ENCODE measurements around the gene PTPRN2.

The PTPRN2 gene

GRCh38 chr7:157772486-157773130 is 815.0 kb downstream of the PTPRN2 start:
- no peak for FAIRE-seq

- FAIRE-seq, result no peak
These were observed 815.9 kb downstream of the PTPRN2 start for GRCh38 chr7:157771689-157772088.

- FAIRE-seq, result no peak
These were observed 816.8 kb downstream of the PTPRN2 start for GRCh38 chr7:157770716-157771320.

GRCh38 chr7:157769526-157770215 is 818.0 kb downstream of the PTPRN2 start:
- FAIRE-seq, result no peak

GRCh38 chr7:157769086-157769485 is 818.5 kb downstream of the PTPRN2 start:
- no peak for FAIRE-seq

- FAIRE-seq, result no peak
These were observed 819.4 kb downstream of the PTPRN2 start for GRCh38 chr7:157768198-157768597.

GRCh38 chr7:157767506-157768197 is 820.0 kb downstream of the PTPRN2 start:
- no peak for FAIRE-seq

GRCh38 chr7:157766098-157766497 is 821.5 kb downstream of the PTPRN2 start:
- FAIRE-seq, result no peak

GRCh38 chr7:157764946-157765537 is 822.6 kb downstream of the PTPRN2 start:
- no peak for FAIRE-seq

GRCh38 chr7:157764193-157764592 is 823.4 kb downstream of the PTPRN2 start:
- FAIRE-seq, result no peak

GRCh38 chr7:157763279-157764000 is 824.2 kb downstream of the PTPRN2 start:
- no peak for FAIRE-seq

- no peak for FAIRE-seq
These were observed 824.8 kb downstream of the PTPRN2 start for GRCh38 chr7:157762824-157763223.

- FAIRE-seq, result no peak
These were observed 827.5 kb downstream of the PTPRN2 start for GRCh38 chr7:157760004-157760730.

- no peak for FAIRE-seq
These were observed 828.3 kb downstream of the PTPRN2 start for GRCh38 chr7:157759246-157759805.

GRCh38 chr7:157758468-157759245 is 829.0 kb downstream of the PTPRN2 start:
- no peak for FAIRE-seq

GRCh38 chr7:157757776-157758467 is 829.7 kb downstream of the PTPRN2 start:
- no peak for FAIRE-seq

- no peak for FAIRE-seq
These were observed 830.4 kb downstream of the PTPRN2 start for GRCh38 chr7:157757211-157757610.

- no peak for FAIRE-seq
These were observed 831.9 kb downstream of the PTPRN2 start for GRCh38 chr7:157755741-157756140.

- no peak for FAIRE-seq
These were observed 833.2 kb downstream of the PTPRN2 start for GRCh38 chr7:157754416-157754790.
